H1 (cell line): ENCODE data around the gene GAS7. TPM values are rescaled to one million over a fixed set of nuclear protein-coding genes. Genes with fewer than 3 reads are reported as not detected.

ENCODE experiments used
- CTCF ChIA-PET: fragments of 300-600 bp; sonication (Branson Sonifier 250); formaldehyde crosslinking; loops from one replicate; lab custom pipeline; 2021; ENCODE audit not compliant: partially characterized antibody; lab: Charles Lee
- POLR2A ChIA-PET: fragments of 300-600 bp; sonication (Branson Sonifier 250); formaldehyde crosslinking; loops from one replicate; lab custom pipeline; 2021; ENCODE audit warnings: inconsistent platforms; ENCODE audit not compliant: partially characterized antibody; lab: Charles Lee
- DNase-seq, 2 experiments: peaks; one replicate each; pipeline versions ENCODE4 v3.0.0 to v3.0.0-alpha.2; 2010 to 2022; ENCODE audit warnings: low spot score in 2 of 2, low read depth in 1 of 2, mixed read lengths in 1 of 2
- FAIRE-seq: peaks from 2 replicates; lab custom pipeline; 2011; peaks lifted over from hg19 to GRCh38; lab: Jason Lieb, UNC
- H2AFZ ChIP-seq: 2 replicates; pipeline ENCODE4 v1.8.1; 2012; ENCODE audit warnings: low read length, inconsistent platforms
- H2AK5ac ChIP-seq: 2 replicates; pipeline ENCODE4 v1.6.1; 2013; ENCODE audit warnings: low read depth, low read length
- H2BK120ac ChIP-seq: replicated peaks from 2 replicates; pipeline ENCODE3; 2013; ENCODE audit warnings: low read depth, low read length, inconsistent platforms
- H2BK12ac ChIP-seq: 2 replicates; pipeline ENCODE4 v1.6.1; 2013; ENCODE audit warnings: low read depth, low read length
- H2BK15ac ChIP-seq: 2 replicates; pipeline ENCODE4 v1.6.1; 2013; ENCODE audit warnings: low read length
- H2BK20ac ChIP-seq: 2 replicates; pipeline ENCODE4 v1.6.1; 2013; ENCODE audit warnings: low read length
- H2BK5ac ChIP-seq: 2 replicates; pipeline ENCODE4 v1.6.1; 2013; ENCODE audit warnings: low read depth, low read length
- H3K14ac ChIP-seq: 2 replicates; pipeline ENCODE4 v1.6.1; 2013; ENCODE audit warnings: inconsistent platforms; ENCODE audit not compliant: insufficient read length
- H3K18ac ChIP-seq: 2 replicates; pipeline ENCODE4 v1.6.1; 2013; ENCODE audit warnings: low read length; ENCODE audit errors: extremely low read depth
- H3K23ac ChIP-seq: 2 replicates; pipeline ENCODE4 v1.6.1; 2013; ENCODE audit warnings: inconsistent platforms; ENCODE audit not compliant: insufficient read length
- H3K23me2 ChIP-seq: 2 replicates; pipeline ENCODE4 v1.6.1; 2013; ENCODE audit warnings: low read depth, low read length
- H3K27ac ChIP-seq: 2 replicates; pipeline ENCODE4 v1.6.1; 2011; ENCODE audit warnings: low read depth, low read length, inconsistent platforms
- H3K27me3 ChIP-seq, 4 experiments: replicated peaks in 1 of 4; 1 replicate in 1 of 4; 2 replicates in 3 of 4; pipeline versions ENCODE4 v1.6.1 to v1.8.1; 2011 to 2013; ENCODE audit warnings: low read length in 3 of 4, mild to moderate bottlenecking in 3 of 4, inconsistent platforms in 2 of 4, mixed read lengths in 2 of 4, moderate library complexity in 1 of 4; ENCODE audit not compliant: control insufficient read depth in 3 of 4, insufficient read depth in 3 of 4; ENCODE audit errors: extremely low read depth in 1 of 4
- H3K36me3 ChIP-seq, 4 experiments: 2 replicates each; pipeline versions ENCODE4 v1.6.1 to v1.8.1; 2011 to 2013; ENCODE audit warnings: mild to moderate bottlenecking in 4 of 4, low read length in 3 of 4, moderate library complexity in 2 of 4, control low read depth in 1 of 4, inconsistent platforms in 1 of 4; ENCODE audit not compliant: insufficient read depth in 4 of 4, control insufficient read depth in 2 of 4
- H3K4ac ChIP-seq: replicated peaks from 2 replicates; pipeline ENCODE3; 2013; ENCODE audit warnings: low read length, low read depth, mixed read lengths, inconsistent platforms; ENCODE audit not compliant: insufficient read length
- H3K4me1 ChIP-seq, 4 experiments: replicated peaks in 1 of 4; 1 replicate in 1 of 4; 2 replicates in 3 of 4; pipeline versions ENCODE4 v1.6.1 to v1.8.1; 2011 to 2013; ENCODE audit warnings: low read length in 3 of 4, inconsistent platforms in 2 of 4, mixed read lengths in 1 of 4; ENCODE audit not compliant: insufficient read depth in 4 of 4, control insufficient read depth in 3 of 4
- H3K4me2 ChIP-seq, 2 experiments: 2 replicates each; pipeline versions ENCODE4 v1.6.1 to v1.8.1; 2011 to 2013; ENCODE audit warnings: low read depth in 2 of 2, low read length in 2 of 2, control low read depth in 1 of 2, inconsistent platforms in 1 of 2, mild to moderate bottlenecking in 1 of 2; ENCODE audit not compliant: insufficient read depth in 1 of 2
- H3K4me3 ChIP-seq, 4 experiments: fragments of 200-600, 300-600 bp in 1 of 4; sonication (generic), shearing (Covaris generic), sonication (Bioruptor Twin) in 1 of 4; 2 replicates each; pipeline versions ENCODE4 v1.5.1 to v1.8.1; 2011 to 2016; ENCODE audit warnings: low read length in 4 of 4, low read depth in 3 of 4, control low read depth in 2 of 4, inconsistent platforms in 2 of 4, mild to moderate bottlenecking in 2 of 4, mixed read lengths in 1 of 4, moderate library complexity in 1 of 4; ENCODE audit not compliant: insufficient read depth in 2 of 4; ENCODE audit errors: extremely low read depth in 1 of 4
- H3K56ac ChIP-seq: replicated peaks from 2 replicates; pipeline ENCODE3; 2013; ENCODE audit warnings: low read depth, mild to moderate bottlenecking, mixed read lengths, low read length, inconsistent platforms; ENCODE audit not compliant: insufficient read length
- H3K79me1 ChIP-seq: 2 replicates; pipeline ENCODE4 v1.6.1; 2013; ENCODE audit warnings: low read depth, low read length, control low read depth
- H3K79me2 ChIP-seq, 2 experiments: 2 replicates each; pipeline versions ENCODE4 v1.6.1 to v1.8.1; 2012 to 2013; ENCODE audit warnings: low read length in 2 of 2, mild to moderate bottlenecking in 2 of 2, inconsistent platforms in 1 of 2; ENCODE audit not compliant: insufficient read depth in 2 of 2, control insufficient read depth in 1 of 2
- H3K9ac ChIP-seq, 4 experiments: replicated peaks in 1 of 4; 1 replicate in 1 of 4; 2 replicates in 3 of 4; pipeline versions ENCODE4 v1.6.1 to v1.8.1; 2011 to 2013; ENCODE audit warnings: low read depth in 3 of 4, low read length in 3 of 4, control low read depth in 2 of 4, mild to moderate bottlenecking in 2 of 4, moderate library complexity in 2 of 4, inconsistent platforms in 1 of 4; ENCODE audit errors: extremely low read depth in 1 of 4
- H3K9me3 ChIP-seq, 2 experiments: 2 replicates each; pipeline versions ENCODE4 v1.6.1 to v1.8.1; 2012 to 2013; ENCODE audit warnings: mild to moderate bottlenecking in 2 of 2, moderate library complexity in 2 of 2, control low read depth in 1 of 2, inconsistent platforms in 1 of 2, low read depth in 1 of 2, low read length in 1 of 2, mixed read lengths in 1 of 2; ENCODE audit not compliant: insufficient read depth in 2 of 2
- H4K20me1 ChIP-seq, 2 experiments: replicated peaks in 1 of 2; 2 replicates each; pipeline versions ENCODE3 to v1.8.1; 2011 to 2013; ENCODE audit warnings: inconsistent platforms in 2 of 2, low read length in 2 of 2, mild to moderate bottlenecking in 1 of 2; ENCODE audit not compliant: insufficient read depth in 2 of 2, control insufficient read depth in 1 of 2
- H4K5ac ChIP-seq: 2 replicates; pipeline ENCODE4 v1.6.1; 2013; ENCODE audit warnings: low read length, low read depth, mixed read lengths, inconsistent platforms; ENCODE audit not compliant: insufficient read length
- H4K8ac ChIP-seq: 2 replicates; pipeline ENCODE4 v1.8.0; 2013; ENCODE audit warnings: mild to moderate bottlenecking, moderate library complexity, low read length, inconsistent platforms; ENCODE audit not compliant: insufficient read depth; ENCODE audit errors: extremely low read depth
- H4K91ac ChIP-seq: replicated peaks from 2 replicates; pipeline ENCODE3; 2013; ENCODE audit warnings: low read length, mixed read lengths, inconsistent platforms; ENCODE audit not compliant: insufficient read length
- CHD1 ChIP-seq: IDR thresholded peaks from 2 replicates; pipeline ENCODE4 v1.6.1; 2012; ENCODE audit warnings: low read depth, low read length, improper control_type of control experiment
- RNF2 ChIP-seq: fragments of 200-900, 300-1000 bp; sonication (generic); IDR thresholded peaks from 2 replicates; pipeline ENCODE4 v1.7.1; 2016; ENCODE audit warnings: borderline replicate concordance, low read depth, mild to moderate bottlenecking, antibody characterized with exemption, low read length; ENCODE audit not compliant: poor library complexity, severe bottlenecking; ENCODE audit errors: missing control alignments
- SRF ChIP-seq: IDR thresholded peaks from 2 replicates; pipeline ENCODE4 v1.6.1; 2011; ENCODE audit warnings: mild to moderate bottlenecking, low read depth, low read length, moderate library complexity
- WGBS, 2 experiments: shearing (Covaris generic) in 1 of 2; methylation state at CpG; one replicate each; pipeline versions ENCODE4 v1.1.6 to v1.1.7; 2013 to 2015; ENCODE audit warnings: low lambda C conversion rate in 2 of 2, mixed read lengths in 2 of 2, inconsistent platforms in 1 of 2, low coverage in 1 of 2, missing lambda C conversion rate in 1 of 2; ENCODE audit not compliant: insufficient replicate concordance in 2 of 2, insufficient coverage in 1 of 2, insufficient read length in 1 of 2; ENCODE audit errors: extremely low coverage in 1 of 2, missing lambda C conversion rate in 1 of 2; 5-methylcytosine and 5-hydroxymethylcytosine counted together
- polyA plus RNA-seq, 7 experiments: library from polyadenylated mRNA; depleted of rRNA in 3 of 7; stranded (reverse) in 5 of 7; unstranded in 2 of 7; fragments of >200 nt in 5 of 7; fragments of 200-250 nt in 2 of 7; gene quantifications; 1 replicate in 5 of 7; 2 replicates in 1 of 7; 4 replicates in 1 of 7; pipeline versions ENCODE4 v1.2.1 to v1.2.3, GENCODE V29; 2011 to 2013; ENCODE audit warnings: missing spikeins in 2 of 7, mixed read lengths in 2 of 7
- total RNA-seq: library from RNA; stranded (reverse); fragmentation: NEBNext Ultra II Directional; extraction: Animal tissue kit (Norgen Biotek cat#: 25700); gene quantifications from 2 replicates; pipeline ENCODE4 v1.2.1, GENCODE V29; 2021

Gene GAS7
- total and polyA plus RNA-seq, 2 of the 8 experiments (the other 6 are each of a cell fraction or from before 2014, with no cell fraction given), result 5.0 to 14.5 TPM

DNA sequence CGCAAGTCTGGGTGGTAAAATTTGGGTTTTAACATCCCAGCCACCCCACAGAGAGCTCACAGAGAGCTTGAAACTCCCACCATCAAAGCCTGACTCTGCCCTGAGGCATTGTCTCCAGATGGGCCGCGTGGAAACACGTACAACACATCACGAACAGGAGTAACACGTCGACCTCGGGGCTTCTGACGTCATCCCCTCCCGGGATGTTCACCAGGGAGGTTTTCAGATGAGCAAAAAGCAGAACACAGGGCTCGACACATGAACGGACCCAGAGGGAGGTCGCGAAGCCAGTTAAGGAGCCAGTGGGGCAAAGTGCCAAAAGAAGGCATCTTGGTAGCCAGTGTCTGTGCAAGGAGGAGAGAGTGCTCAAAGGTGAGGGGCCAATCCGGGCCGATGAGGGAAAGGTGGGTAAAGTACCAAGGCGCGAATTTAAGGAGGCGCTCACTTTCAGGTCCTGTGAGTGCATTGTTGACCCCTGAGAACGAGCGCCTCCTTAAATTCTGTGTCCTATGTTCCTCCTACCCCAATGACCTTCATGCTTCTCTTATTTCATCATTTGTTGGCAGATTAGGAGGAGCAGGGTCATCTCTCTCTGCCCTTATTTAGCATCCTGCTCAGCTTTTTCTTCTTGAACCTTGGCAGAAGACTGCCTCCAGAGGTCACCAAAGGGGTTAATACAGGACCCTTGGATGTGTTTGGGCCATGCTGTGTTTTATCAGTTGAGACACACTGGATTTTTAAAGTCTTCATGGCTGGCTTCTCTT, 298.9 kb downstream of the GAS7 start:
- no peak overlapping the region for H4K8ac ChIP-seq
- no peak overlapping the region for H2BK12ac ChIP-seq
- WGBS, 2 experiments, result 95% methylated on average over 21 of the region's 21 CpGs; no CpG with 5 or more reads in 1 of the 2 experiments
- no peak overlapping the region for H2BK5ac ChIP-seq
- FAIRE-seq (no peak), DNase-seq (no peak)
- H3K14ac ChIP-seq, result no peak overlapping the region
- no peak overlapping the region for H3K18ac ChIP-seq
- H2BK15ac ChIP-seq, result 0 out of 2 replicates have a peak overlapping the region, but pooled peaks have one; percentile 37
- TF ChIP-seq SRF (0 out of 2 replicates have a peak, but pooled peaks have one; percentile 10), CHD1 (no peak), RNF2 (no peak)
- no peak overlapping the region for H3K23ac ChIP-seq
- H3K36me3 ChIP-seq, result no peaks in the 10 kb centered on the region
- ChIA-PET CTCF (interaction anchor here (0.6 to 10.8 kb wide), 3 partner anchors 8 to 350 kb away, joined by 3 to 101 read pairs (median 3); no protein-coding TSS in a partner anchor), POLR2A (no interaction called here)
- H2AK5ac ChIP-seq, result no peak overlapping the region
- no peak overlapping the region for H3K27ac ChIP-seq
- H4K91ac ChIP-seq, result no peak overlapping the region
- no peak overlapping the region for H4K5ac ChIP-seq
- no peak overlapping the region for H3K56ac ChIP-seq
- no peaks in the 10 kb centered on the region for H3K27me3 ChIP-seq
- H2BK20ac ChIP-seq, result no peak overlapping the region
- no peak overlapping the region for H3K4me3 ChIP-seq
- H2BK120ac ChIP-seq, result no peak overlapping the region
- no peaks in the 10 kb centered on the region for H4K20me1 ChIP-seq
- H3K23me2 ChIP-seq, result no peaks in the 10 kb centered on the region
- no peaks in the 10 kb centered on the region for H3K79me2 ChIP-seq
- no peak overlapping the region for H3K9ac ChIP-seq
- H3K4me1 ChIP-seq, result no peaks in the 10 kb centered on the region
- no peak overlapping the region for H3K4me2 ChIP-seq
- H3K9me3 ChIP-seq, result no peaks in the 10 kb centered on the region
- H2AFZ ChIP-seq, result no peak overlapping the region; the same call in 1 of the 2 replicates
- H3K79me1 ChIP-seq, result no peaks in the 10 kb centered on the region
- H3K4ac ChIP-seq, result no peak overlapping the region
